HG02642 (cell line): ENCODE measurements around the gene TEC.

Experiments used
- ATAC-seq: cut with Tn5 transposase; IDR thresholded peaks from one replicate; pipeline ENCODE4 v1.9.1; 2021; ENCODE audit warnings: mild to moderate bottlenecking; ENCODE audit not compliant: unreplicated experiment, poor library complexity

Gene TEC

GRCh38 chr4:48103483-48104139 lies 166.0 kb downstream of the TEC start:
- peak; percentile 78 for ATAC-seq

- no peak for ATAC-seq
These were observed 167.3 kb downstream of the TEC start for GRCh38 chr4:48102303-48102702.

- ATAC-seq, result no peak
These were observed 169.4 kb downstream of the TEC start for GRCh38 chr4:48100256-48100655.

GRCh38 chr4:48095441-48095840 lies 174.2 kb downstream of the TEC start:
- no peak for ATAC-seq

GRCh38 chr4:48093991-48094416 lies 175.6 kb downstream of the TEC start:
- no peak for ATAC-seq

GRCh38 chr4:48090621-48091020 lies 179.0 kb downstream of the TEC start:
- ATAC-seq, result no peak

- ATAC-seq, result no peak
These were observed 183.6 kb downstream of the TEC start for GRCh38 chr4:48085821-48086589.
